NCI-H526 treated with DMSO at 0.1 percent for 48 hours (cell line): ENCODE measurements around the gene RBBP8.
A peak's percentile ranks its signal among the peaks of the same experiment; 100 is the strongest.
"Not testable (repeated sequence)": the region's sequence is repeated elsewhere in the genome, so short reads cannot be mapped to it uniquely, and the experiment has no call there.

ENCODE experiments used
- DNase-seq: peaks from one replicate; lab custom pipeline; 2025; lab: John Stamatoyannopoulos, UW

The RBBP8 gene

DNA sequence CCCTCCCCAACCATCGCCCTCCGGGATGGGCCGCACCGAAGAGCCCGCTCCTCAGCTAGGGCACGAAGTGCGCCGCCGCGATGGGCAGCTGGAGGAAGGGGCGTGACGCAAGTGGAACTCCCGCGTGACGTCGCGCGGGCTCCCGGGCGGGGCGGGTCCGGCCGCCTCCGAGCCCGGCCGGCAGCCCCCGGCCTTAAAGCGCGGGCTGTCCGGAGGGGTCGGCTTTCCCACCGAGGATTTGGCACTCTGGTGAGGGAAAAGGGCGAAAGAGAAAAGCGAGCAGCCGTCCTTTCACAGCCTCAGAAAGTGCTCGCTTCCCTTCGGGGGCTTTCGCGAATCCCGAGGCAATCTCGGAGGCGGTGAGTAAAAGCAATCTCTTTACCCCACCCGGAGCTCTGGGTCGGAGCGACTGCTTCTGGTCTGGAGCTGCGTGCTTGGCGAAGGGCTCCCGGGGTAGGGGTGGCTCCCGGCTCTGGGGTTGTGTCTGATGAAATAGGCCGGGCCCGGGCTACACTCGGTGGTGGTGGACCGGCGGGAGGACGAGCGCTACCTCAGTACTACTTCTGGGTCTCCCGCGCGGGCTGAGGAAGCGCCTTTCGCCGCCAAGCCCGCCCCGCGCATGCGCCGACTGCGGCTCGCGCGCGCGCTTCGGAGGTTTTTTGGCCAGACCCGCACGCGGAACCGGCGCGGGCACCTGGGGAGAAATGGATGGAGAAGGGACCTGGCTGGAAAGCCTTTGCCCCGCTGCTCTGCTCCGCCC, at the start of gene RBBP8:
TSS of gene RBBP8 (plus strand) at position 123 of the 760 bp plus-strand sequence. CDS start 3,524 bp downstream, outside the sequence.
- DNase-seq, result peak; percentile 65

DNA sequence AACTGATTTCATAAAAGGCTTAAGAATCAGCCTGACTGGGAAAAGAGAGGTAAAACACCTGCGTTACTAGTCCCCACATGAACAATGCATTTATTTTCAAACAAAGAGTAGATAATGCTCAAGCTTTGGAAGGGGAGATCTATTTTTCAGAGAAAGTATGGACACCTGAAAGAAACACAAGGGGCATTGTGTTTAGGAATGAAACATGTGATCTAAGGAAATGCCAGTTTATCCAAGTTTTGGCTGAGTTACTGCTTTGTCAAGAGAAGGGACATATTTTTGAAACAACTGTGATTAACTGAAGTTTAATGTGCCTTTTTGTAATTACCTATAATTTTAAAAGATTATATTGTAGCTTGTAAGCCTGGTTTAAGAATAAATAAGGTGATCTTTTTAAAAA, 49.3 kb upstream of the RBBP8 start:
- DNase-seq, result no peak

DNA sequence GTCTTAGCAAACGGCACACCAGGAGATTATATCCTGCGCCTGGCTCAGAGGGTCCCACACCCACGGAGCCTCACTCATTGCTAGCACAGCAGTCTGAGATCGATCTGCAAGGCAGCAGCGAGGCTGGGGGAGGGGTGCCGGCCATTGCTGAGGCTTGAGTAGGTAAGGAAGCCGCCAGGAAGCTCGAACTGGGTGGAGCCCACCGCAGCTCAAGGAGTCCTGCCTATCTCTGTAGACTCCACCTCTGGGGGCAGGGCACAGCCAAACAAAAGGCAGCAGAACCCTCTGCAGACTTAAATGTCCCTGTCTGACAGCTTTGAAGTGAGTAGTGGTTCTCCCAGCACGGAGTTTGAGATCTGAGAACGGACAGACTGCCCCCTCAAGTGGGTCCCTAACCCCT, 47.4 kb upstream of the RBBP8 start:
- DNase-seq, result not testable (repeated sequence)

DNA sequence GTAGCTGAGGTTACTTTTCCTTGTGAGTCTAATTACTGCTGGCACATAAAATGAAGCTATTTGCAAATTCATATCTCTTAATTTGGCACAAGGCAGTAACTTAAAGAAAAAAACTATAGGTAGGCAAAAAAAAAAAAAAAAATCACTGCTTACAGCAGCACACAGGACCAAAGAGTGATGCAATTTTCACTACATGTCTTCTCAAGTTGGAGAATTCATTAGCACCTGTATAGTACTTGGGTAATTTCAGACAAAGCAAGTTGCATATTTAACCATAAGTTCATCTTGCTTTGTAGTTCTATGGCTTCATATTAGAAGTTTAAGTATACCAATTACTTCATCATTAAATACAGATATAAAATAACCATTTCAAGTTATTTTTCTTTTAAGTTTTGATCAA, 33.7 kb upstream of the RBBP8 start:
- DNase-seq, result no peak

DNA sequence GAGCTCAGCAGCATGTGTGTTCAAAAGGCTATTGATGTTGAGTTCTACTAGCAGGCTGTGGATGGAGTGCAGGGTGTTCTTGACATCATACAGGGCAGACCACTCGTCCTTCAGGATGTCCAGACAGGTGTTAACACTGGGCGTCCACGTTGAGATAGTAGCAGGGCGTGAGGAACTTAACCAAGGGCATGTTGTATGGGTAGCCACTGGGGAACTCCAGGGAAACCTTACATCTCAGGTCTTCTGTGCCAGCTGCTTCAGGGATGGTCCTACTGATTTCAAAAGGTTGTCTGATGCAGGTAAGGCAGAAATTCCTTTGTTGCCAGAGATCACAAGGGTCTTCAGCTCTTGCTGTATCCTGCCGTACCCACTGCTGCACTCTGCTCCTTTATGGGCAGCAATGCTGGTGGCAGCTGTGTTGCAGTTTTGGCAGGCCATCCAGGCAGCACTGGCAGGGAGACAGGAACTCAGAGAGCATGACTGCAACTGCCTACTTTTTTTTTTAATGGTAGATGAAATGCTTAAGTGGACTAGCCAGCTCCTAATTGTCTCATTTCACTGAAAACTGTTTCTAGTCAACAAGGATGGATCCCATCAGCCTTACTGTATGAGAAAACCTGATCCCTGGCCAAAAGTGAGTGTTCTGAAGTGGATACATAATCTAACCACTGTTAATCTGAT, 32.4 kb upstream of the RBBP8 start:
- no peak for DNase-seq

DNA sequence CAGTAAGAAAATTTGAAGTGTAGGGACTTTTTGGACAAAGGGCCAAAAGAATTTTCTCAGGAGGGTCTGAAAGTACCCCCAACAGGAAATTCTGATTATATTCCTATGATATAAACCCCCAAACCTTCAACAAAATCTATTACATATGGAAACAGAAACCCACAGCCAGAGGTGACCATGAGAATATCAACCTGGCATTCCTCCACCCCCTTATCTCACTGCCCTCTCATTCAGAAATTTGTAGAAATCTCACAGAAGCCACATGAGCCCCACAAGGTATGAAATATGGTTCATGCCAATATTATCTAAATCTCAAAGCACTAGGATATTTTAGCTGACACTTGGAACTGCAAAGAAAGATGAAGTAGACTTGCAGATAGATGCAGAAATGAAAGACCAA, 31.0 kb upstream of the RBBP8 start:
- DNase-seq, result no peak

DNA sequence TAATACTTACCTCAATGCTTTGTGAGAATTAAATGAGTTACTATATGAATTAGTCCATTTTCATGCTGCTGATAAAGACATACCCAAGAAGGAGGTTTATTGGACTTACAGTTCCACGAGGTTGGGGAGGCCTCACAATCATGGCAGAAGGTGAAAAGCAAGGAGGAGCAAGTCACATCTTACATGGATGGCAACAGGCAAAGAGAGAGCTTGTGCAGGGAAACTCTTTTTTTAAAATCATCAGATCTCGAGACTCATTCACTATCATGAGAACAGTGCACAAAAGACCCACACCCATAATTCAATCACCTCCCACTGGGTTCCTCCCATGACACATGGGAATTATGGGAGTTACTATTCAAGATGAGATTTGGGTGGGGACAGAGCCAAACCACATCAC, 29.9 kb upstream of the RBBP8 start:
- DNase-seq, result not testable (repeated sequence)

DNA sequence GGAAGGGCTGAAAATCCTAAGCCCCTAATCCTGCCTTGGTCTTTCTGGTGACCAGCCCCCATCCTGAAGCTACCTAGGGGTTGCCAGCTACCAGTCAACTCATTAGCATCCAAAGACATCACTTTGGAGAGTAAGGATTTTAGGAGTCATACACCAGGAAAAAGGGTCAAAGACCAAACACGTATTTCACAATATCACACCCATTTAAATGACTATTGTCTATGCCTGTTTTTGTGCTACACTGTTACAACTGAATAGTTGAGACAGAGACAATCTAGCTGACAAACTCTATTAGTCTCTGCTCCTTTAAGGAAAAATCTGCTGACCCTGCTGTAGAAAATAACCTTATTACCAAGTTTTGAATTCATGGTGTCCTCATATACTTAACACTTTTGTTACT, 21.0 kb upstream of the RBBP8 start:
- no peak for DNase-seq

DNA sequence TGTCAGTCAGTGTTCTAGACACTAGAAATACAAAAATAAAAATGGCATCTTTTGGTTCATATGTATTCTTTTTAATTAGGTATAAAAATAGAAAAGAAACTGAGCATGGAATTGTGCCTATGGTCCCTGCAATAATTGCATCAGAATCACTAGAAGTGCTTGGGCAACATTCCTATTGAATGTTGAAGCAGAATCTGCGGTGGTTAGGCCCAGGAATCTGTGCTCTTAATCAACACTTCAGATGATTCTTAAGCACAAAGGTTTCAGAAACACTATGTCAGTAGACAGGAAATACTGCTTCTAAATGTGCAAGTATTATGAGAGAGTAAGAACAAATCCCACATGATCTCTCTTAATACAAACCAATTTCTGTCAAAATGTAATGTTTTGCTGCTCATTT, 20.3 kb upstream of the RBBP8 start:
- DNase-seq, result no peak

DNA sequence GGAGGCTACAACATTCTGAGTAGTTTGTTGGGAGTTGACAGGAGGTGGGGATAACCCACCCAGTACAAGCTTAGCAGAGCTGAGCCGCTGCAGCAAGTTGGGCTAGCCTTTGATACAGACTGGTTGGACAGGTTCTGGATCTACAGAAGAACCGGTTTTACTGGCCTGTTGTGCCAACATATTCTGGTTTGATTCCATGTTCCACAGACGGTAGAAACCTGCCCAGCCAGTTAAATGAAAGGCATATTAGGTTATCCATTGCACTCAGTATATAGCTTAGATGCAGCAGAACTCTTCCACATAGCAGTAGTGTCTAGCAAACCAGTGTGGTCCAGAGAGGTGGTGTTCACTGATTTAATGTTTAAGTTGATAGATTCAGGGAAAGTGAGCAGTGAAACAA, 19.3 kb upstream of the RBBP8 start:
- peak; percentile 90 for DNase-seq

DNA sequence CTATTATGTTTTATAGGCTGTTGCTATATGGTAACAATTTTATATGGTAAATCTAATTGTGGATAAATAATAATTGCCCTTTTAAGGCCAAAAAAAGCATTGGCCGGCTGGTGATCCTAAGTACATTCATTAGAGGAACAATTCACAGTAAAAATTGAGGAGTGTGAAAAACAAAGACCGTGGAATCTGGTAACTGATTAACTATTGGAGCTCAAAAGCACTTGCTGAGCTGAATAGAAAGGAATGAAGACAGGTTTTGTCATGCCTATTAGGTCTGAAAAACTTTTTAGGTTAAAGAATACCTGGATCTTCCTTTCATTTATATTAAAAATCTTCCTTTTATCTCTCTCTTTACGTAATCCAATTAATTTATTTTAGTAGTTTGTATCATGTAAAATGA, 18.5 kb upstream of the RBBP8 start:
- DNase-seq, result no peak

DNA sequence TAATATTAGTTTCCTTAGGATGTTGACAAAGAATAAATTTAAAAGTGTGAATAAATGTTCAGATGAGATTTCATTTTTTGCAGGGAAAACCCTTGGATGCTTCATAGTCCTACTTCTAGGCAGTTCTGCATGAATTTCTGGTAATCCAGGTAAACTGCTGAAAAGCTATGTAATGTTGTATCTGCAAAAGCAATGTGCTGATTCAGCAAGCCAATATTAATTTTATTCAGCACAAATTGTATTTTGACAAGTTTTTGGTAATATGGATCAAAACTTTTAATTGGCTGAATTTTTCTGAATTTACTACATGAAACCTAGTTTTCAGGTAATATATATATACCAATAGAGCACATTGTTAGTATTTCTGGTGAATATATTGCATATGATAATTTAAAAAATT, 17.8 kb upstream of the RBBP8 start:
- no peak for DNase-seq

DNA sequence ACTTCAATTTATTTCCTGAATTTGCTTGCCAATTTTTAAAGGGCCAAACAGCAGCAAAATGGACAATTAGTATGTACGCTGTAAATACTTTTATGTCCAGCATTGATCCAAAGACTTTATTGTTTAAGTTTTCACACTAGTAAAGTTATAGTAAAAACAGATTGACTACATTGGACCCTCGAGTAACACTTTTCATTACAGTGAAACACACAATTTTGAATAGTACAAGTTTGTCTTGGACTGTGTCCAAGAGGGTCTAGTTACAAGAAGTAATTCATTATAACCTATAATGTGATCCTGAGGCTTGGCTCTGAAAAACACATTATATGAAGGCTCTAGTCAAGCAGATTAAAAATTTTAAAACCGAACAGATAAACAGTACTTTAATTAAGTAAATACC, 11.4 kb upstream of the RBBP8 start:
- no peak for DNase-seq

DNA sequence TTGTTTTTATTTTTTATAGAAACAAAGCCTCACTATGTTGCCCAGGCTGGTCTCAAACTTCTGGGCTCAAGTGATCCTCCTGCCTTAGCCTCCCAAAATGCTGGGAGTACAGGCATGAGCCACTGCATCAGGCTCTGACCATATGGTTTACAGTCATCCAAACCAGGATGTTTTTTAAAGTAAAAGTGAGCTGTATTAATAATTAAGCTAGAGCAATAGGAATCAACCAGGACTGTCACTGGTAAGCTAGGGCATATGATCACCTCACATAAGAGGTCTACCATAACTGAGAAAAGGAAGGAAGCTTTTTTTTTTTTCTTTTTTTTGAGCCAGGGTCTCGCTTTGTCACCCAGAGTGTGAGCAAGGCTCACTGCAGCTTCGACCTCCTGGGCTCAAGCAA, 8.5 kb upstream of the RBBP8 start:
- no peak for DNase-seq

DNA sequence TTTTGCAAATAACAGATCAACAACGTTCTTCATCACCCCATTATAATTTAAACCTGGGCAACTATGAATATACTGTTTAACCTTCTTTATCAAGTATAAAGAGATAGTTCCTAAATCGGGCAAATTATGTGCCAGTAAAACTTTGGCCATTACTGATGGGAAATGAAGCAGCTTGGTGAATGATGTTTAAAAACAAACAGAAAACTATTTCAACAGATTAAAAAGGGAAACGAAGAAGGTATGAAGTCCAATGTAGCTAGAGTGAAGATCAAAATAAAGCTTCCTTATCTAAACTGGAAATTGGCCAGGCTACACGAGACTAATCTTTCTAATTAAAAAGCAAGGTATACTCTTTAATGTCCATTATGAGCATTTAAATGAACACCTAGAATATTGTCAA, 6.7 kb upstream of the RBBP8 start:
- DNase-seq, result no peak

DNA sequence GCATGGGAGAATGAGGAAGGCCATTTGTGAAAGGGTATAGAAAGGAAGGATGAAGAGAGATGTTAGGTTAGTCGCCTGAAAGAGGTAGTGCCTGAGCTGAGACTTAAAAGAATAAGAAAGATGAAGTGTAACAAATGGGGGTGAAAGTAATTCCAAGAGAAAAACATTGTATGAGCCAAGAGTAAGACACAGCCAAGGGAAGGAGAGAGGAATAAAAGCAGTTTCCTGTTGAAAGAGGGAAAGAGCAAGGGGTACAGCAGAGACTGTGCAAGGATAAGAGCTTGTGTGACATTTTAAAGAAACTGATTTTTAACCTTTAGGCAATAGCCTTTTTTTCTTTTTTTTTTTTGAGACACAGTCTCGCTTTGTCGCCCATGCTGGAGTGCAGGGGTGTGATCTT, 4.8 kb upstream of the RBBP8 start:
- no peak for DNase-seq

DNA sequence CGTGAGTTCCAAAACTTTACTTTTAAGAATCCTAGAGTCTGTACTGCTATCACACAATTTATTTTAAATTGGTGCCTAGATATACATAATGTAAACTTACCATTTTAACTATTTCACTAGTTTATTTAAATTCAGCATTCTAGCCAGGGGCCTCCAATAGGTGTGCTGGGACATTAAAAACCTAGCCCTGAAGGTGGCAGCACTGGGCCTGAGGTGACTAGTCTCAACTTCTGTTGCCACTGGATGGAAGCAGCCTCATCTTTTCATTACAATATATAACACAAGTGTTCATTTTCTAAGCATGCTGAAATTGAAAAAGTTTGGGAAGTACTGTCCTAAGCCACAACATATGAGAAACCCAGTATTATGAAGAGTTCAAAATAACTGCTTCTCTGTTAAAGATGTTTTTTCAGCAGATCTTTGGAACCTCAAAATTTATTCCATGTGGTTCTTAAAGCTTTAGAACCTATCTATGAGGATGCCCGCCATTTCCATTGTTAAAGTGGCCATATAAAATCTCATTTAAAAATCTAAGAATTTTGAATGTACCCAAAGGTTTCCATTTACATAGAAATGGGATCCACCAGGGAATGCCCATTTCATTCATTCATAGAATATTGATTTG, 2.9 kb upstream of the RBBP8 start:
- DNase-seq, result peak; percentile 23

DNA sequence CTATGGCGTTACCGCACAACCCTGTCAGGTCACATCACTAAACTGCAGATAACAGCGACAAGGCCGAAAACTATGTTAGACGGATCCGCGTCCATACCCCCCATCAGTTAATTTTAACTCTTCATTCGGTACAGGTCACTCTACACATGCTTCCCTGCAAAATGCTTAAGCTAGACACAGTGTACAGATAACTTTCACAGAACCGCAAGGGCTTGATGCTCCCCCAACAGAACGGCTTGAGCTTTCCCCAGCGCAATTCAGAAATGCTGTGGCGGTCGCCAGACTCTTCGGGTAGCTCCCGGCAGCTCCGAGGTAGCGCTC, 283 bp upstream of the RBBP8 start:
- no peak for DNase-seq

DNA sequence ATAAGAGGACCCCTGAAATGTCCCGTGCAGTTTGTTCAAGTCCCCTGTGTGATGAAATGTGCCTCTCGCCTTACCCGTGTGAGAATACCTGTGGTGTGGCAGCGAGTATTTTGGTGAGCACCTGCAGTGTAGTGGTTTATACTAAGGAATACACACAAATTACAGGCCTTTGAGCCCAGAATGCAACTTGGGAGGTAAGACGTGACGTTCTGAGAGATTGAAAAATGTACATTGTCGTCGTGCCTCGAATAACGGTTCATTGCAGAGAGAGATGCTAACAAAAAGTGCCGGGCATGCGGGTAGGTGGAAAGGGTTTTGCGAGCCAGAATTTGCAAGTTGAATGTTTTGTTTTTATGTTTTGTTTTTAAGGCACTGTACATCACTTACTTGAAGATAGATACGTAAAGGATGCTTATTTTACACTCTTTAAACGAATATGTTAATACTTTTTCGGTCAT, 867 bp downstream of the RBBP8 start:
- no peak for DNase-seq

DNA sequence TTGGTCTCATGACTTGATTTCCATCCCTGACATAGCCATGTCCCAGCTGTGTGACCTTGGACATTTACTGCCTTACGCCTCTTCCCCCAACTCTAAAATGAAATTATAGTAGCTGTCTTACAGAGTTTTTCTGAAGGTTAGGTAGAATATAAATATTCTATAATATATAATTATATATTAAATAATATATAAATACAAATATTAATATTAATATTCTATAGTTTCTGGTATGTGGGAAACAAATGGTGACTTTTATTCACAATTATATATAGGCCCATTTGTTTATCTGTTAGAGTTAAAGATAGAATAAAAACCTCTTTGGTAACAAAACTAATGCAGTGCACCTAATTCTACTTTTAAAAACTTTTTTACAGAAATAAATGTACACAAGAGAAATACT, 1.7 kb downstream of the RBBP8 start:
- DNase-seq, result no peak

DNA sequence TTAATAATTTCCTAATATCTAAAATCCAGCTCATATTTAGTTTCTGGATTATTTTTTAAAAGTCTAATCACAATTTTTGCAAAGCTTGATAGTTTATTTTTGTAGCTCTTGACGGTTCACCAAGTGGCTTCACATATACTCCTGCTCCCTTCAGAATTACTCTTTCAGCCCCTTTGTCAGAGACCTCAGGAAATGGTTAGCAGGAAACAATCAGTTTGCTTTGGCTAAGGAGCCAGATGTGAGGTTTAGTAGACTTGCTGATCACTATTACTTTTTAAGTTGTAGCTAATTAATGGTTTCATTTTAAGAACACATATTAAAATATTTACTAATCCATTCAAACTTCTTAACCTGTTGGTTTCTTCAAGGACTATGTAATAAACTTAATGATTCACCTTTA, 2.3 kb downstream of the RBBP8 start:
- no peak for DNase-seq

DNA sequence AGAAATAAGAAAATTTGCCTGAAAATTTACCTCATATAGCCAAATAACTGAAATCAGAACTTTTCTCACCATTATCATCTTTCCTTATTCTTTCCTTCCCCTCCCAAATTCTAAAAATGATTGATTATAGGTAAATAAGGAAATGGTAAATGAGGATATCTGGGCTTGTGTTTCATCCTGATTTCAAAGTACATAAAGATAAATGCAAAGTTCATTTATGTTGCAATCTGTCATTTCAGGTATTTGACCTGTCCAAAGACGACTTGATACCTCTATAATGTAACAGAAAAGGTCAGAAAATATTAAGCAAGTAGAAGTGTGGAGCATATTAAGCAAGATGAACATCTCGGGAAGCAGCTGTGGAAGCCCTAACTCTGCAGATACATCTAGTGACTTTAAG, 3.4 kb downstream of the RBBP8 start:
- no peak for DNase-seq

DNA sequence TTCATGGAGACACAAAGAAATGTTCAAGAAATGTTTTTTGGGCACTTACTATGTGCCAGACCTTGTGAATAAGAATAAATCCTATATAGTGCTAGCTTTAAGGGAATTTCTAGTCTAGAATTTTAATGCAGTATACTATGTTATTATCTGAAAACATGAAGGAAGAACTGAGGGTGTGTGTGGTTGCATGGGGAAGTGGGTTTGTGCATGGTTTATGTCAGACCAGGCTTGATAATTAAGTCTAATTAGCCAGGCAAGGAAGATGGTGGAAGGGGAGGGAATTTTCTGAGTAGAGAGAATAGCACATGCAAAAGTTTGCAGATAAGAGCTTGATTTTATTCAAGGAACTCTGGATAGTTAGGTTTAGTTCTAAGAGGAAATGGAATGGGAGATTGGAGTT, 6.5 kb downstream of the RBBP8 start:
- no peak for DNase-seq

DNA sequence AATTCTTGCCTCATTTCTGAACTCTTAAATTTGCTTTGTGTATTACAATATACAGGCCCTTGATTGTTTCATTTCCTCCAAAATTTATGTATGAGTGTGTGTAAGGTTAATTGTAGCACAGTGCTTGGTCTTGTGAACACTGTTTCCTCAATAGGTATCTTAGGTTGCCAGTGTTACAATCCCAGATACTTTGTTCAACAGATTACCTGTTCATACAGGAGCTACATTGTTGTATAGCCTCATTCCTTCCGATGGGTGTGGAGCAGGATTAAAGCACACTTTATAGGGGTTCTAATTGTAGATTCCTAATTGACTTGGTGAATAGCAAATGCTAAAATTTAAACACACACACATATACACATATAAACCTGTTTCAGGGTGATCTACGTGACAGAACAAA, 10.7 kb downstream of the RBBP8 start:
- no peak for DNase-seq
